HG02973 (cell line): ENCODE measurements around the gene POLA2.

Experiments
- ATAC-seq: cut with Tn5 transposase; IDR thresholded peaks from one replicate; pipeline ENCODE4 v1.9.1; 2021; ENCODE audit warnings: moderate library complexity; ENCODE audit not compliant: unreplicated experiment

The POLA2 gene

GRCh38 chr11:65305501-65306268 lies 43.9 kb downstream of the POLA2 start:
- no peak for ATAC-seq

- no peak for ATAC-seq
Measured at GRCh38 chr11:65307298-65308229, 45.8 kb downstream of the POLA2 start.

GRCh38 chr11:65308281-65308891 lies 46.6 kb downstream of the POLA2 start:
- no peak for ATAC-seq

GRCh38 chr11:65309006-65309405 lies 47.2 kb downstream of the POLA2 start:
- ATAC-seq: no peak

- no peak for ATAC-seq
Measured at GRCh38 chr11:65310215-65310614, 48.5 kb downstream of the POLA2 start.

GRCh38 chr11:65310736-65311135 lies 49.0 kb downstream of the POLA2 start:
- ATAC-seq: no peak

GRCh38 chr11:65311170-65311678 lies 49.5 kb downstream of the POLA2 start:
- no peak for ATAC-seq

GRCh38 chr11:65314501-65315203 lies 52.9 kb downstream of the POLA2 start, which contains the start of gene CDC42EP2:
Gene CDC42EP2 (plus strand): TSS chr11:65314866. CDS start chr11:65320899, 6,033 bp downstream.
- ATAC-seq: no peak

- no peak for ATAC-seq
Measured at GRCh38 chr11:65315204-65315865, 53.6 kb downstream of the POLA2 start.

- no peak for ATAC-seq
Measured at GRCh38 chr11:65315866-65316226, 54.1 kb downstream of the POLA2 start.

- no peak for ATAC-seq
Measured at GRCh38 chr11:65316227-65317024, 54.7 kb downstream of the POLA2 start.

- ATAC-seq: no peak
Measured at GRCh38 chr11:65317025-65317786, 55.4 kb downstream of the POLA2 start.

GRCh38 chr11:65320386-65321075 lies 58.8 kb downstream of the POLA2 start:
- ATAC-seq: no peak

GRCh38 chr11:65321076-65321475 lies 59.3 kb downstream of the POLA2 start:
- ATAC-seq: no peak

GRCh38 chr11:65321828-65322485 lies 60.2 kb downstream of the POLA2 start:
- no peak for ATAC-seq

GRCh38 chr11:65323813-65324212 lies 62.1 kb downstream of the POLA2 start:
- ATAC-seq: no peak

- no peak for ATAC-seq
Measured at GRCh38 chr11:65325435-65325834, 63.7 kb downstream of the POLA2 start.
